ENCODE data around the gene EXOC3L4.
A peak's percentile ranks its signal among the peaks of the same experiment; 100 is the strongest.

- TF ChIP-seq, protein P1, sequence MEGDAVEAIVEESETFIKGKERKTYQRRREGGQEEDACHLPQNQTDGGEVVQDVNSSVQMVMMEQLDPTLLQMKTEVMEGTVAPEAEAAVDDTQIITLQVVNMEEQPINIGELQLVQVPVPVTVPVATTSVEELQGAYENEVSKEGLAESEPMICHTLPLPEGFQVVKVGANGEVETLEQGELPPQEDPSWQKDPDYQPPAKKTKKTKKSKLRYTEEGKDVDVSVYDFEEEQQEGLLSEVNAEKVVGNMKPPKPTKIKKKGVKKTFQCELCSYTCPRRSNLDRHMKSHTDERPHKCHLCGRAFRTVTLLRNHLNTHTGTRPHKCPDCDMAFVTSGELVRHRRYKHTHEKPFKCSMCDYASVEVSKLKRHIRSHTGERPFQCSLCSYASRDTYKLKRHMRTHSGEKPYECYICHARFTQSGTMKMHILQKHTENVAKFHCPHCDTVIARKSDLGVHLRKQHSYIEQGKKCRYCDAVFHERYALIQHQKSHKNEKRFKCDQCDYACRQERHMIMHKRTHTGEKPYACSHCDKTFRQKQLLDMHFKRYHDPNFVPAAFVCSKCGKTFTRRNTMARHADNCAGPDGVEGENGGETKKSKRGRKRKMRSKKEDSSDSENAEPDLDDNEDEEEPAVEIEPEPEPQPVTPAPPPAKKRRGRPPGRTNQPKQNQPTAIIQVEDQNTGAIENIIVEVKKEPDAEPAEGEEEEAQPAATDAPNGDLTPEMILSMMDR (IDR thresholded peaks at IDR 0.05; ENCODE audit: low read depth, low read length): peak; percentile 75
- no peak for TF ChIP-seq EZH2phosphoT487 (IDR thresholded peaks at IDR 0.05; ENCODE audit: low read depth)
Measured at GRCh38 chr14:103078420-103078749, 16.1 kb upstream of the EXOC3L4 start.

Measured in OCI-LY3 (cell line).